Osteoblast (primary cell): ENCODE measurements around the gene SEC24C. TPM values are rescaled to one million over a fixed set of nuclear protein-coding genes. Genes with fewer than 3 reads are reported as not detected.

Source experiments
- DNase-seq: peaks from one replicate; pipeline ENCODE4 v3.0.0; 2011; ENCODE audit warnings: low spot score, mixed read lengths; ENCODE audit not compliant: insufficient read length; ENCODE audit errors: missing footprints
- H2AFZ ChIP-seq: 2 replicates; pipeline ENCODE4 v1.6.0; 2011; ENCODE audit warnings: mild to moderate bottlenecking, low read length
- H3K27ac ChIP-seq: 2 replicates; pipeline ENCODE4 v1.5.1; 2011; ENCODE audit warnings: mild to moderate bottlenecking, low read depth, low read length, moderate library complexity
- H3K27me3 ChIP-seq: 2 replicates; pipeline ENCODE4 v1.6.0; 2012; ENCODE audit warnings: mild to moderate bottlenecking, control low read depth, inconsistent platforms, low read length, moderate library complexity; ENCODE audit not compliant: insufficient read depth
- H3K36me3 ChIP-seq: 2 replicates; pipeline ENCODE4 v1.5.1; 2011; ENCODE audit warnings: mild to moderate bottlenecking, low read length, control low read depth, moderate library complexity; ENCODE audit not compliant: insufficient read depth
- H3K4me1 ChIP-seq: 2 replicates; pipeline ENCODE4 v1.5.1; 2011; ENCODE audit warnings: mild to moderate bottlenecking, low read length, control low read depth, moderate library complexity; ENCODE audit not compliant: insufficient read depth
- H3K4me2 ChIP-seq: 2 replicates; pipeline ENCODE4 v1.6.0; 2011; ENCODE audit warnings: mild to moderate bottlenecking, low read length; ENCODE audit not compliant: insufficient read depth
- H3K4me3 ChIP-seq: fragments of 200-600 bp; sonication (generic); 3 replicates; pipeline ENCODE4 v1.5.1; 2012; ENCODE audit warnings: mild to moderate bottlenecking, low read length, inconsistent platforms; ENCODE audit not compliant: insufficient read depth
- H3K79me2 ChIP-seq: 2 replicates; pipeline ENCODE4 v1.6.0; 2012; ENCODE audit warnings: mild to moderate bottlenecking, low read length, control low read depth, inconsistent platforms; ENCODE audit not compliant: insufficient read depth
- H3K9me3 ChIP-seq: 2 replicates; pipeline ENCODE4 v1.5.1; 2011; ENCODE audit warnings: low read depth, low read length, control low read depth
- H4K20me1 ChIP-seq: 2 replicates; pipeline ENCODE4 v1.6.0; 2012; ENCODE audit warnings: mild to moderate bottlenecking, low read length, control low read depth; ENCODE audit not compliant: insufficient read depth
- total RNA-seq: library from RNA; depleted of rRNA; stranded (reverse); fragments of >200 nt; gene quantifications from 2 replicates; pipeline ENCODE4 v1.2.3, GENCODE V29; 2012
- TF ChIP-seq, protein P1 (sequence below): IDR thresholded peaks from 2 replicates; pipeline ENCODE4 v1.5.1; 2011; ENCODE audit warnings: mild to moderate bottlenecking, low read depth, low read length, moderate library complexity; ENCODE audit errors: extremely low read depth

SEC24C gene
- total RNA-seq, 1 donor = 28.6 TPM

DNA sequence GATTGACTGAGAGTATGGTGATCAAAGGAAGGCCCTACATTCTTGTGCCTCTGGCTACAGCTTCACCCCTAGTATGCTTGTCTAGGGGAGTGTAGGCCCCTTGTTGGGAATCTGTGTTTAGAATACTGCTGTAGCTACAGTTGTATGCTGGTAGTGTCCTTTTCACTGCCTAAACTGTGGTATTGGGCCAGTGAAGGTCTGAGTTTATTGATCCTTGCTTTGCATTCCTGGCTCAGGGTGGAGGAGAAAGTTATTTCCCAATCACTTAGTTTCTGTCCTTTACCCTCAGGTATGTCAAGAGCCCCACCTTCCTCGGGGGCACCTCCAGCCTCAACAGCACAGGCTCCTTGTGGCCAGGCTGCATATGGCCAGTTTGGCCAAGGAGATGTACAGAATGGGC lies 6.6 kb downstream of the SEC24C start:
- Histone ChIP-seq H3K79me2 (peaks cover 78% of the 10 kb centered on the region), H3K9me3 (no peaks in the 10 kb centered on the region), H3K36me3 (peaks cover 70% of the 10 kb centered on the region), H3K27ac (no peak overlapping the region), H3K4me3 (no peak overlapping the region), H3K4me1 (peaks cover 9% of the 10 kb centered on the region), H3K4me2 (no peak overlapping the region), H2AFZ (no peak overlapping the region), H4K20me1 (peaks cover 23% of the 10 kb centered on the region), H3K27me3 (no peaks in the 10 kb centered on the region)
- DNase-seq = no peak
- TF ChIP-seq, protein P1, sequence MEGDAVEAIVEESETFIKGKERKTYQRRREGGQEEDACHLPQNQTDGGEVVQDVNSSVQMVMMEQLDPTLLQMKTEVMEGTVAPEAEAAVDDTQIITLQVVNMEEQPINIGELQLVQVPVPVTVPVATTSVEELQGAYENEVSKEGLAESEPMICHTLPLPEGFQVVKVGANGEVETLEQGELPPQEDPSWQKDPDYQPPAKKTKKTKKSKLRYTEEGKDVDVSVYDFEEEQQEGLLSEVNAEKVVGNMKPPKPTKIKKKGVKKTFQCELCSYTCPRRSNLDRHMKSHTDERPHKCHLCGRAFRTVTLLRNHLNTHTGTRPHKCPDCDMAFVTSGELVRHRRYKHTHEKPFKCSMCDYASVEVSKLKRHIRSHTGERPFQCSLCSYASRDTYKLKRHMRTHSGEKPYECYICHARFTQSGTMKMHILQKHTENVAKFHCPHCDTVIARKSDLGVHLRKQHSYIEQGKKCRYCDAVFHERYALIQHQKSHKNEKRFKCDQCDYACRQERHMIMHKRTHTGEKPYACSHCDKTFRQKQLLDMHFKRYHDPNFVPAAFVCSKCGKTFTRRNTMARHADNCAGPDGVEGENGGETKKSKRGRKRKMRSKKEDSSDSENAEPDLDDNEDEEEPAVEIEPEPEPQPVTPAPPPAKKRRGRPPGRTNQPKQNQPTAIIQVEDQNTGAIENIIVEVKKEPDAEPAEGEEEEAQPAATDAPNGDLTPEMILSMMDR = no peak

DNA sequence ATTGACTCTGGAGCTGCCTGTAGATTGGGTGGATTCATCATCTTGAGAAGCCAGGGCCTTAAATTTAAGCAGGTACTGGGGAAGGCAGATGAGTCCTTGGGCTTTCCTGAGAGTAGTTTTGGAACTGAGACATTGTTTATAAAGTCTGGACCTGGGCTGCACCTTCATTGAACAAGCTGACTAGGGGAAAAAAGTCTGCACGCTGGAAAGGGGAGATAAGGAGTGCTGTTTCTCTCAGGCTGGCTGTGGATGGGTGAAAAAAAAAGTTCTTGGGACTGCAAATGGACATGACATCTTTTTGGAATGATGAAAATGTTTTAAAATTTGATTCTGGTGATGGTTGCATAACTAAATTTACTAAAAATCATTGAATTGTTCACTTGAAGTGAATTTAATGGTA lies 12.0 kb downstream of the SEC24C start:
- Histone ChIP-seq H3K4me1 (no peaks in the 10 kb centered on the region), H3K36me3 (peaks cover 65% of the 10 kb centered on the region), H2AFZ (no peak overlapping the region), H4K20me1 (peaks cover 28% of the 10 kb centered on the region), H3K79me2 (peaks cover 74% of the 10 kb centered on the region), H3K27ac (no peak overlapping the region), H3K4me2 (no peak overlapping the region), H3K27me3 (no peaks in the 10 kb centered on the region), H3K9me3 (no peaks in the 10 kb centered on the region), H3K4me3 (no peak overlapping the region)
- TF ChIP-seq, protein P1 = no peak
- no peak for DNase-seq

GRCh38 chr10:73758704-73759511 lies 14.7 kb downstream of the SEC24C start:
- TF ChIP-seq, protein P1 = no peak
- H3K79me2 ChIP-seq = peaks cover 66% of the 10 kb centered on the region

DNA sequence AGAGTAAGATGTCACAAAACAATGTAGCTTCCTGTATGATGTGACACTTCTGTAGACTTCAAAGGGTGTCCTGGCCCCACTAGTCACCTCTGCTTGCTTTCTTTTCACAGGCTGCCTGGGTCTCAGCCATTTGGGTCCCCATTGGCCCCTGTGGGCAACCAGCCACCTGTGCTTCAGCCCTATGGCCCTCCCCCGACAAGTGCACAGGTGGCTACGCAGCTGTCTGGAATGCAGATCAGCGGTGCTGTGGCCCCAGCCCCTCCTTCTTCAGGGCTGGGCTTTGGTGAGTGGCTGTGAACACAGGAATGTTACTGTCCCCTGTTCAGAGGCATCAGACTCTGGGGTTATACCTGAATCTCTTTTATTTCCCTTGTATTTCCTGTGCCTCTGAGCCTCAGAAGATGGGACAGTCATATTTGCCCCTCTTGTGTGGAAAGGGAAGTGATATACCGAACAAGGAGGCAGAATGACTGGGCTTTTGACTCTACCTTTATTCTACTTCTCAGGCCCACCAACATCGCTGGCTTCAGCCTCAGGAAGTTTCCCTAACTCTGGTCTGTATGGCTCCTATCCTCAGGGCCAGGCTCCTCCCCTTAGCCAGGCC lies 15.4 kb downstream of the SEC24C start:
- Histone ChIP-seq H3K4me2 (no peak overlapping the region), H3K36me3 (peaks cover 64% of the 10 kb centered on the region), H2AFZ (no peak overlapping the region), H4K20me1 (peaks cover 46% of the 10 kb centered on the region), H3K27ac (no peak overlapping the region), H3K4me1 (peaks cover 6% of the 10 kb centered on the region), H3K27me3 (no peaks in the 10 kb centered on the region), H3K79me2 (peaks cover 63% of the 10 kb centered on the region), H3K4me3 (no peak overlapping the region), H3K9me3 (no peaks in the 10 kb centered on the region)
- TF ChIP-seq, protein P1 = no peak
- no peak for DNase-seq

More at GRCh38 chr10:73758704-73759511, 14.7 kb downstream of the SEC24C start:
- Histone ChIP-seq H3K9me3 (no peaks in the 10 kb centered on the region), H3K4me3 (no peak overlapping the region), H3K4me2 (no peak overlapping the region), H2AFZ (no peak overlapping the region), H3K4me1 (peaks cover 6% of the 10 kb centered on the region), H3K27me3 (no peaks in the 10 kb centered on the region), H4K20me1 (peaks cover 46% of the 10 kb centered on the region), H3K27ac (no peak overlapping the region), H3K36me3 (peaks cover 65% of the 10 kb centered on the region)
- peak; percentile 59 for DNase-seq
